Bone marrow (tissue), 2 donors: ENCODE measurements around the gene SCAF4.
A peak's percentile ranks its signal among the peaks of the same experiment; 100 is the strongest.
"Not testable (repeated sequence)": the region's sequence is repeated elsewhere in the genome, so short reads cannot be mapped to it uniquely, and the experiment has no call there.

Source experiments
- DNase-seq, 2 donors: peaks; one replicate each; lab custom pipeline; 2025; lab: John Stamatoyannopoulos, UW

The SCAF4 gene

DNA sequence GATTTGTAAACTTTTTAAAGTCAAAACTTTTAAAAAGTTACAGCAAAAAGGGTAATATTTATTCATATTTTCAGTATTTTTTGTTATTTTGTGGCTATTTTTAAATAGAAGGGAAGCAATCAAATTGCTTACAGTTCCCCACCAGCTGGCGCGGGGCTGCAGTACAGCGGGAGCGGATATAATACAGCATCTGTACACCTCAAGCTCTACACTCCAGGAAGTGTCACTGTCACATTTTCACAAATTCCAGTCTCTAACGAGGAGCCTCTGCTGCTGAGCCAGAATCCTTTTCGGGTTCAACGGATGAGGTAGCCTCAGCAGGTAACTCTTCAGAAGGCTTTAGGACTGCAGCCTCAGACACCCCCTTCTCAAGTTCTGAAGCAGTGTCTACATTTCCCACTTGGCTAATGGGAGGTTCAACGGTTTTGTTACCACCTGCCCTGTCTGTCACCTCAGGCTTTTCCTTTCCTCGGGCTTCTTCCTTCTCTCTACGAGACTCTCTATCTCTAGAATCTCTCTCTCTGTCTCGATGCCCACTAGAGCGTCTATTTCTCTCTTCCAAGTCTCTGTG lies 60.7 kb downstream of the SCAF4 start:
- DNase-seq = no peak

DNA sequence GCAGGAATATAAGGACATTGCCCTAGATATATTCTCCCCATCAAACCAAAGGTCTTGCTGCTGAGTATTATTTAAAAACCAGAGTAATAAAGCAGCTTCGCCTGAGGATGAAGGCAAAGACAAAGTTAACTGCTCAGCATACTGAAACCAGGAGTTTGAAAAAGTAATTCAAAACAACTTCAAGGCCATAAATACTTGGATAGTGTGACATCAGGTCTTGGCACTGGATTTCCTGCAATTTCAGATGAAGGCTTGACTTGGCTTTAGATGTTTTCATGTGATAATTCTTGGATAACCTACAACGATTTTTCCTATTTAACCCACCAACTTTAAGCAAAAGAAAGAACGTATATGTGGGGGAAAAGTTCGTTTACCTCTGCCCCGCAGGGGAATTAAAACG lies 61.8 kb downstream of the SCAF4 start:
- DNase-seq = no peak

DNA sequence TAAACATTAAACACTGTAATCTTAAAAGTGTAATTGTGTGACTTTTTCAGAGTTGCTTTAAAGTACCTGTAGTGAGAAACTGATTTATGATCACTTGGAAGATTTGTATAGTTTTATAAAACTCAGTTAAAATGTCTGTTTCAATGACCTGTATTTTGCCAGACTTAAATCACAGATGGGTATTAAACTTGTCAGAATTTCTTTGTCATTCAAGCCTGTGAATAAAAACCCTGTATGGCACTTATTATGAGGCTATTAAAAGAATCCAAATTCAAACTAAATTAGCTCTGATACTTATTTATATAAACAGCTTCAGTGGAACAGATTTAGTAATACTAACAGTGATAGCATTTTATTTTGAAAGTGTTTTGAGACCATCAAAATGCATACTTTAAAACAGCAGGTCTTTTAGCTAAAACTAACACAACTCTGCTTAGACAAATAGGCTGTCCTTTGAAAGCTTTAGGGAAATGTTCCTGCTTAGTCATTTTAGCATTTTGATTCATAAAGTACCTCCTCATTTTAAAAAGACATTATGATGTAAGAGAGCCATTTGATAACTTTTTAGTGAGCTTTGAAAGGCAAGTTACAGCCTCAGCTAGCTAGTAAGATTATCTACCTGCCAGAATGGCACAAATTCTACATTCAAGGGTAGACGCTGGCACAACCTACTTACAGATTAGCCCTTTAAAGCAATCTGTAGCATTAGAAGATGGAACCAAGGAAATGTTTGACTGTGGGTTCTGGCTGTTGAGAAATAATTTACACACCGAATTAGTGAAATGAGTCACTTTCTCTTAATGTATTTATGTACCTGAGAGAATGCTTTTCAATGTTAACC lies 63.0 kb downstream of the SCAF4 start:
- no peak for DNase-seq

DNA sequence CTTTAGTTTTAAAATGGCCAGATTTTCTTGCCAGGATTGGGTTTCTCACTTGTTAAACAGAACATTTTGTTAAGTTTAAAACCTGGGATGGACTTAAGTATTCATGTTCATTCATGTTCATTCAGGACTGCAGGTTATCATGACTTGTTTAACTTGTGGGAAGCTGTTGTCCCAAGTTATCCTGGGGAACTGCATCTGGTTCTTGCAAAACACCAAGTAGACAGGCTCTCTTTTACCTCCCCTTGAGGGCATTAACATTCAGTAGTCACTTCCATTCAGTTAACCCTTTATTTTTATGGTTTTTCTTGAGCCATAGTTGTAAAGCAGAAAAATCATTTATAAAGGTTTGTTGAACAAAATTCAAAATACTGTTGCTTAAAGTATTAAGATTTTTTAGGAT lies 64.3 kb downstream of the SCAF4 start:
- DNase-seq = no peak

DNA sequence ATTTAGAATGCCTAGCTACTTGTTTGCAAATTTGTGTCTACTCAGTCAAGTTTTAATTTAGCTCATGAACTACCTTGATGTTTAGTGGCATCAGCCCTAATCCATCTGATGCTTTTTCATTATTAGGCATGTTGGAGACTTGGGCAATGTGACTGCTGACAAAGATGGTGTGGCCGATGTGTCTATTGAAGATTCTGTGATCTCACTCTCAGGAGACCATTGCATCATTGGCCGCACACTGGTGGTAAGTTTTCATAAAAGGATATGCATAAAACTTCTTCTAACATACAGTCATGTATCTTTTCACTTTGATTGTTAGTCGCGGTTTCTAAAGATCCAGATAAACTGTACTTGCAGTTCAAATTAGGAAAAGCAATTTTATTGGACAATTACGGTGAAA lies 64.8 kb downstream of the SCAF4 start:
- DNase-seq = no peak

DNA sequence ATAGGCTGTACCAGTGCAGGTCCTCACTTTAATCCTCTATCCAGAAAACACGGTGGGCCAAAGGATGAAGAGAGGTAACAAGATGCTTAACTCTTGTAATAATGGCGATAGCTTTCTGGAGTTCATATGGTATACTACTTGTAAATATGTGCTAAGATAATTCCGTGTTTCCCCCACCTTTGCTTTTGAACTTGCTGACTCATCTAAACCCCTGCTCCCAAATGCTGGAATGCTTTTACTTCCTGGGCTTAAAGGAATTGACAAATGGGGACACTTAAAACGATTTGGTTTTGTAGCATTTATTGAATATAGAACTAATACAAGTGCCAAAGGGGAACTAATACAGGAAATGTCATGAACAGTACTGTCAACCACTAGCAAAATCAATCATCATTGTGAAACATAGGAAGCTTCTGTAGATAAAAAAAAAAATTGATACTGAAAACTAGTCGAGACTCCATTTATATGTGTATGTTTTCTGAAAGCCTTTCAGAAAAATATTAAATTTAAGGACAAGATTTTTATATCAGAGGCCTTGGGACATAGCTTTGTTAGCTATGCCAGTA lies 65.4 kb downstream of the SCAF4 start:
- DNase-seq = no peak

DNA sequence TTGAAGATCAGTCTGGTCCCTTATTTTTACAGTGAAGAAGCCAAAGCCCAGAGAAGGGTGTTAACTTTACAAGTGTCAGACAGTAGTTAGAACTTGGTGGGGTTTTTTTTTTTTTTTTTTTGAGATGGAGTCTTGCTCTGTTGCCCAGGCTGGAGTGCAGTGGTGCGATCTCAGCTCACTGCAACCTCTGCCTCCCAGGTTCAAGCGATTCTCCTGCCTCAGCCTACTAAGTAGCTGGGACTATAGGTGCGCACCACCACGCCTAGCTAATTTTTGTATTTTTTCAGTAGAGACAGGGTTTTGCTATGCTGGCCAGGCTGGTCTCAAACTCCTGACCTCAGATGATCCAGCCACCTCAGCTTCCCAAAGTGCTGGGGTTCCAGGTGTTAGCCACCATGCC lies 66.0 kb downstream of the SCAF4 start:
- not testable (repeated sequence) for DNase-seq

DNA sequence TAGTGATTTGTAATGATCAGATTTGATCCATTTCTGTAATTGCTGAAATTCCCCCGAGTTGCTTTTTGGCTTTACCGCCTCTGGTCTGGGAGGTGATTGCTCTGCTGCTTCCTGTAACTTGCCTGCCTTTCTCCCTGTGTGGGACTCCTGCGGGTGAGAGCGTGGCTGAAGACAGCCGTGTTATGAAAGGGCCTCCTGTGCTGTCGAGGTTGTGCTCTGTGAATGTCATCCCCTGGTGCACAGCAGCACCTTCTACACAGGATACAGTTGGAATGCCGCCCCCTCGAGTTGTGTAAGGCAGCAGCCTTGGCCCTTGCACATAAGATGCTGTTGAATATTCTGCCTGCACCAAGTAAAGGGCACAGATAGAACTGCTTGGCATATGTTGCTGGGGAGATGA lies 66.5 kb downstream of the SCAF4 start:
- no peak for DNase-seq

DNA sequence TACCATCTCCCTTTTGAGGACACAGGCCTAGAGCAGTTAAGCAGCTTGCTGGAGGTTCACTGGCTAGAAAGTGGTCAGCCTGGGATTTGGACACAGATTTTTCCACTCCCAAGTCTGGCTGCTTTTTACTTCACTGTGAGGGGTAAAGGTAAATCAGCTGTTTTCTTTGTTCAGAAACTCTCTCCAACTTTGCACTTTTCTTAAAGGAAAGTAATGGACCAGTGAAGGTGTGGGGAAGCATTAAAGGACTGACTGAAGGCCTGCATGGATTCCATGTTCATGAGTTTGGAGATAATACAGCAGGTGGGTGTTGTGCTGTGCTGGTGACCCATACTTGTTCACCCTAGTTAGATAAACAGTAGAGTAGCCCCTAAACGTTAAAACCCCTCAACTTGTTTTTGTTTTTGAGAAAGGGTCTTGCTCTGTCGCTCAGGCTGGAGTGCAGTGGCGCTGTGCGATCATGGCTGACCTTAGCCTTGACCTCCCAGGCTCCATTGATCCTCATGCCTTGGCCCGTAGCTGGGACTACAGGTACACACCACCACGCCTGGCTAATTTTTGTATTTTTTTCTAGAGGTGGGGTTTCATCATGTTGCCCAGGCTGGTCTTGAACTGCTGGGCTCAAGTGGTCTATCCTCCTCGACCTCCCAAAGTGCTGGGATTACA lies 68.2 kb downstream of the SCAF4 start:
- DNase-seq = no peak

DNA sequence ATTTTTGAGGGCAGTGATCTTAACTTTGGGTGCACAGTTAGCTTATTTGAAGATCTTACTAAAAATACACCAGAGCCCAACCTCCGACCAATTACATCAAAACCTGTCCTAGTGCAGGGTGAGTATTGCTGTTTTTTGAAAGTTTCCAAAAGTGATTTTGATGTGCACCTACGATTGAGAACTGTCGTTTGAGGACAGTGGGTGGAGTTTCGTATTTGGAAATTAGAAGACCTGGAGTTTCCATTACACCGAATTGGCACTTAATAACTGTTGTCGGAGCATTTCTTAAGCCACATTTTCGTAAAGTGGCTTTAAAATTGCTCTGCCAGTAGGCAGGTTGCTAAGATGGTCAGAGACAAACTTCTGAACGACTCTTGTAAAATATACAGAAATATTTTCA lies 71.3 kb downstream of the SCAF4 start:
- DNase-seq = no peak

DNA sequence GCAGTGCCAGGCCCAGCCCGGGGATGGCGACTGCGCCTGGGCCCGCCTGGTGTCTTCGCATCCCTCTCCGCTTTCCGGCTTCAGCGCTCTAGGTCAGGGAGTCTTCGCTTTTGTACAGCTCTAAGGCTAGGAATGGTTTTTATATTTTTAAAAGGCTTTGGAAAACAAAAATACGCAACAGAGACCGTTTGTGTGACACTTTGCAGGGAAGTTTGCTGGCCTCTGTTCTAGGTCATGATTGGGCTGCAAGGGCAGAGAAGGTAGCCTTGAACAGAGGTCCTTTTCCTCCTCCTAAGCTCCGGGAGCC lies 71.7 kb downstream of the SCAF4 start:
- no peak for DNase-seq

DNA sequence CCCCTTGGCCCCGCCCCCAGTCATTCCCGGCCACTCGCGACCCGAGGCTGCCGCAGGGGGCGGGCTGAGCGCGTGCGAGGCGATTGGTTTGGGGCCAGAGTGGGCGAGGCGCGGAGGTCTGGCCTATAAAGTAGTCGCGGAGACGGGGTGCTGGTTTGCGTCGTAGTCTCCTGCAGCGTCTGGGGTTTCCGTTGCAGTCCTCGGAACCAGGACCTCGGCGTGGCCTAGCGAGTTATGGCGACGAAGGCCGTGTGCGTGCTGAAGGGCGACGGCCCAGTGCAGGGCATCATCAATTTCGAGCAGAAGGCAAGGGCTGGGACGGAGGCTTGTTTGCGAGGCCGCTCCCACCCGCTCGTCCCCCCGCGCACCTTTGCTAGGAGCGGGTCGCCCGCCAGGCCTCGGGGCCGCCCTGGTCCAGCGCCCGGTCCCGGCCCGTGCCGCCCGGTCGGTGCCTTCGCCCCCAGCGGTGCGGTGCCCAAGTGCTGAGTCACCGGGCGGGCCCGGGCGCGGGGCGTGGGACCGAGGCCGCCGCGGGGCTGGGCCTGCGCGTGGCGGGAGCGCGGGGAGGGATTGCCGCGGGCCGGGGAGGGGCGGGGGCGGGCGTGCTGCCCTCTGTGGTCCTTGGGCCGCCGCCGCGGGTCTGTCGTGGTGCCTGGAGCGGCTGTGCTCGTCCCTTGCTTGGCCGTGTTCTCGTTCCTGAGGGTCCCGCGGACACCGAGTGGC lies 72.2 kb downstream of the SCAF4 start, which contains the start of gene SOD1:
Gene SOD1, plus strand, starts transcription at position 158 of the 723 bp plus-strand sequence. Its CDS starts 77 bp downstream, at position 235.
- peak; percentile 80 to 86 for DNase-seq

DNA sequence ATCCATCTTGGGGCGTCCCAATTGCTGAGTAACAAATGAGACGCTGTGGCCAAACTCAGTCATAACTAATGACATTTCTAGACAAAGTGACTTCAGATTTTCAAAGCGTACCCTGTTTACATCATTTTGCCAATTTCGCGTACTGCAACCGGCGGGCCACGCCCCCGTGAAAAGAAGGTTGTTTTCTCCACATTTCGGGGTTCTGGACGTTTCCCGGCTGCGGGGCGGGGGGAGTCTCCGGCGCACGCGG lies 72.7 kb downstream of the SCAF4 start:
- no peak for DNase-seq

DNA sequence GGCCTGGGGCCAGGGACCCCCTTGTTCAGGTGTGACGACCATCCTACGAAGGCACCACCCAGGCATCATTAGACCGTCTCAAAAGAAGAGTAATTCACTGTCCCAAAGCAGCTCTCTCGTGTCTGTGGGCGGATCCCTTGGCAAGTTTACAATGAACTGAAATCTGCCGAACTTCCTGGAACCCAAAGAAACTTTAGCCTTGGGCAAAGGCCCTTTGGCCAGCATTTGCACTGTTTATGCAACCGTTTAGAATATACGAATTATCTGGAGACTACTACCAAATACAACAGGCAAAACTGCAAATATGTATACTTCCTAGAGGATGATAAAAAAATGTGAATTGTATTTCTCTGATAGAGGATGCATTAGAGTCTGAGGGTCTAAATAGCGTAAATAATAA lies 73.9 kb downstream of the SCAF4 start:
- DNase-seq = no peak

DNA sequence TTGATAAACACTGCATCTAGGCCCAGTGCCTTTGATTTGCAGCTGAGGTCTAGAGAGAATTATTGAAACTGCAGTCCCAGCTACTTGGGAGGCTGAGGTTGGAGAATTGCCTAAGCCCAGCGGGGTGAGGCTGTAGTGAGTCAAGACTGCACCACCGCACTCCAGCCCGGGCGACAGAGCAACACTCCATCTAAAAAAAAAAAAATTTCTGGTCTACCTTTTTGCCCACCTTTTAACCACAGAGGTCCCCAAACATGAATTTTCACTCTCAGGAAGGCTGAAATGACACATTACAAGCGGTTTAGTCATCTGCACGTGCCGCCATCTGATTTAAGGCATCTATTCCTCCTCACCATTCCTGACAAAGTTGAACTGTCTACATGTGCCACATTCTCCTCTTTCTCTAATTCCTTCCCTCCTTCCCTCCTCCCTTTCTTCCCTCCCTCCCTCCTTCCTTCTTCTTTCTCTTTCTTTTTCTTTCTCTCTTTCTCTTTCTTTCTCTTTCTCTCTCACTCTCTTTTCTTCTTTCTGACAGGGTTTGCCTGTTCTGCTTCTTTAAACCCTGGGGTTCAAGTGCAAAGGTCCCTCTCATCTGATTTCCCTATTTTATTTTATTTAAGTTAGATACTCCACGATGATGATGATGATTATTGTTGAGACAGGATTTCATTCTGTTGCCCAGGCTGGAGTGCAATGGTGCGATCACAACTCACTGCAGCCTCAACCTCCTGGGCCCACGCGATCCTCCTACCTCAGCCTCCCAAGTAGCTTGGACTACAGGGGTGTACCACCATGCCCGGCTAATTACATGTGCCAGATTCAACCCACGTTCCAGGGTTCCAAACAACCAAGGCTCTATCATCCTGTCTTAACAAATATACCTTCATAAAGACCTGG lies 75.5 kb downstream of the SCAF4 start:
- no peak for DNase-seq

DNA sequence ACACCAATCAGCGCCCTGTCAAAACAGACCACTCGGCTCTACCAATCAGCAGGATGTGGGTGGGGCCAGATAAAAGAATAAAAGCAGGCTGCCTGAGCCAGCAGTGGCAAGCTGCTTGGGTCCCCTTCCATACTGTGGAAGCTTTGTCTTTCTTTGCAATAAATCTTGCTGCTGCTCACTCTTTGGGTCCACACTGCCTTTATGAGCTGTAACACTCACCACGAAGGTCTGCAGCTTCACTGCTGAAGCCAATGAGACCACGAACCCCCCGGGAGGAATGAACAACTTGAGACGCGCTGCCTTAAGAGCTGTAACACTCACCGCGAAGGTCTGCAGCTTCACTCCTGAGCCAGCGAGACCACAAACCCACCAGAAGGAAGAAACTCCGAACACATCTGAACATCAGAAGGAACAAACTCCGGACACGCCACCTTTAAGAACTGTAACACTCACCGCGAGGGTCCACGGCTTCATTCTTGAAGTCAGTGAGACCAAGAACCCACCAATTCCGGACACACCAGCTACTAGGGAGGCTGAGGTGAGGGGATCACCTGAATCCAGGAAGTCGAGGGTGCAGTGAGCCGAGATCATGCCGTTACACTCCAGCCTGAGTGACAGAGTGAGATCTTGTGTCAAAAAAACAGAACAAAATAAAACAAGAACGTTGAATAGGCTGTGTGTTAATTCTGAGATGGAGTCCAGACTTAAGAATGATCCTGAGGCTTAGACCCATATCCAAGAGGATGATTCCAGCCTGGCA lies 76.9 kb downstream of the SCAF4 start:
- DNase-seq = not testable (repeated sequence)

DNA sequence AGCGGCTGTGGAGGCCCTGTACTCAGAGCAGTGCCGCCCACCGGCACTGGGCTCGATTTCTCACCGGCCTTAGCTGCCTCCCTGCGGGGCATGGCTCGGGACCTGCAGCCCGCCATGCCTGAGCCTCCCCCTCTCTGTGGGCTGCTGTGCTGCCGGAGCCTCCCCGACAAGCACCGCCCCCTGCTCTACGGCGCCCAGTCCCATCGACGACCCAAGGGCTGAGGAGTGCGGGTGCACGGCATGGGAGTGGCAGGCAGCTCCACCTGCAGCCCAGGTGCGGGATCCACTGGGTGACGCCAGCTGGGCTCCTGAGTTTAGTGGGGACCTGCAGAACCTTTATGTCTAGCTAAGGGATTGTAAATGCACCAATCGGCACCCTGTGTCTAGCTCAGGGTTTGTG lies 77.6 kb downstream of the SCAF4 start:
- no peak for DNase-seq

DNA sequence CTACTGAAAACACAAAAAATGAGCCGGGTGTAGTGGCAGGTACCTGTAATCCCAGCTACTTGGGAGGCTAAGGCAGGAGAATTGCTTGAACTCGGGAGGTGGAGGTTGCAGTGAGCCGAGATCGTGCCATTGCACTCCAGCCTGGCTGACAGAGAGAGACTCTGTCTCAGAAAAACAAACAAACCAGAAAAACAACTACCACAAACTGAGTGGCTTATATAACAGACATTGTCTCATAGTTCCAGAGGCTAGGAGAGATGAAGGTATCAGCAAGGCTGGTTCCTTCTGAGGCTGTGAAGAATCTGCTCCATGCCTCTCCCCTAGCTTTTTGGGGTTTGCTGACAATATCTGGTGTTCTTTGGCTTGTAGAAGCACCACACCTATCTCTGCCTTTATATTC lies 80.4 kb downstream of the SCAF4 start:
- not testable (repeated sequence) for DNase-seq

DNA sequence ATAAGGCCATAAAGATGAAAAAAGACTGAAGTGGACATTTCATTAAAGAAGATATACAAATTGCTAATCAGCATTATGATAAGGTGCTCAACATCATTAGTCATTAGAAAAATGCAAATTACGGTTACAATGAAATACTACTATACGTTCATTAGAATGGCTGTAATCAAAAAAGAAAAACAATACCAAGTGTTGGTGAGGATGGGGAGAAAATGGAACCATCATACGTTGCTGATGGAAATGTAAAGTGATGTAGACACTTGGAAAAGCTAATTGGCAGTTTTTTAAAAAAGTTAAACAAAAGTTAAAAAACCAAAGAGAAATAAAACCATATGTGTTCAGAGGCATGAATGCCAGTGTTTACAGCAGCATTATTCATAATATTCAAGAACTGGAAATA lies 81.0 kb downstream of the SCAF4 start:
- no peak for DNase-seq

DNA sequence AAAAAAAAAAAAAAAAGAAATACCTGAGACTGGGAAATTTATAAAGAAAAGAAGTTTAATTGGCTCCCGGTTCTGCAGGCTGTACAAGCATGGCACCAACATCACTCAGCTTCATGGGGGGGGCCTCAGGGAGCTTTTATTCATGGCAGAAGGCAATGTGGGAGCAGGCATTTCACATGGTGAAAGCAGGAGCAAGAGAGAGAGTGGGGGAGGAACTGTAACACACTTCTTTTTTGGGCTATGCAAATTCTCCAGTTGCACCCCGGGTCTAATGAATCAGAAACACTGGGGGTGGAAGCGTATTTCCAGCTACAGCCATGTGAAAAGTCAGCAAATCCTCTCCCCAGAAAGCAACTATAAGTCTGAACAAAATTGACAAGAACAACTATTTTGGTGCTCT lies 84.3 kb downstream of the SCAF4 start:
- no peak for DNase-seq

DNA sequence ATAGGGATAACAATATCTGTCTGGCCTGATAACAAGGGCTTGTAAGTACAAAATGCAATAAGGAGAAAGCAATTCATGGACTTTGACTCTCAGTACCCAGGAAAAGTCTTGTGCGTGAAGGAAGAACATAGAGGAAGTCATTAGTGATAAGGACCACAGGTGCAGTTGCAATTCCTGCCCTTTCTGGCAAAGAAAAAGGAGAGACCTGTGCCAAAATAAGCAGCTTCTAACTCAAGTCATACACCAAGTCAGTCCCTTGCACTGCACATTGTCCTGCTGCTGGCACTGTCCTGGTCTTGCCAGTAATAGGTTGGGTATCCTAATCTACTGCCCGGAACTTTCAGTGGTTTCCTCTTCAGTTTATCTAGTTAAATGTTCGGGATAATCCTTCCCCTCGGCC lies 87.3 kb downstream of the SCAF4 start:
- DNase-seq = no peak
